DOHH2 (cell line): Measurements from ENCODE around the gene DCANP1.

Experiments
- EZH2phosphoT487 ChIP-seq: fragments of 200-600 bp; sonication (generic); IDR thresholded peaks from 2 replicates; pipeline ENCODE4 v1.6.1; 2017; ENCODE audit warnings: borderline replicate concordance, mild to moderate bottlenecking, antibody characterized with exemption, low read length, moderate library complexity, mixed read lengths
- TF ChIP-seq, protein P1 (sequence below): fragments of 200-600 bp; sonication (generic); IDR thresholded peaks from one replicate; pipeline ENCODE4 v1.5.1; 2014; ENCODE audit warnings: antibody characterized with exemption, mild to moderate bottlenecking, low read depth, low read length; ENCODE audit not compliant: poor library complexity, severe bottlenecking

DNA sequence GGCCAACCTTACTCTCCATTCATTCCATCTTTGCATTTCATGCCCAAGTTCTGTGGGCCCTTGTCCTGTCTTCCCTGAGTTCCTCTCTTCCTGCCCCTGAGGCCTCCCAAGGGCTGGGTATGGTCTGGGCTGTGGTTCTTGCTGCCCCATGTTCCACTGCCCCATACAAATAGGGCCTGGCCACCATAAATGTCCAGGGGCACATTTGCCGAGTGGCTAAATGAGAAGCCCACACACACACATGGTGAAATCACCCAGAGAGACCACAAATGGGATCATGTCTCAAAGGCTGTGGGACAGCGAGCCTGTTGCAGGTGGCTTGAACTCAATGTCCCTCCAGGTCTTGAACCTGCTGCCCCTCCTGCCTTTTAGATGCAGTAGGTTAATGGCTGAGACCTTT, 3.8 kb upstream of the DCANP1 start:
- TF ChIP-seq EZH2phosphoT487, result no peak
- TF ChIP-seq, protein P1, sequence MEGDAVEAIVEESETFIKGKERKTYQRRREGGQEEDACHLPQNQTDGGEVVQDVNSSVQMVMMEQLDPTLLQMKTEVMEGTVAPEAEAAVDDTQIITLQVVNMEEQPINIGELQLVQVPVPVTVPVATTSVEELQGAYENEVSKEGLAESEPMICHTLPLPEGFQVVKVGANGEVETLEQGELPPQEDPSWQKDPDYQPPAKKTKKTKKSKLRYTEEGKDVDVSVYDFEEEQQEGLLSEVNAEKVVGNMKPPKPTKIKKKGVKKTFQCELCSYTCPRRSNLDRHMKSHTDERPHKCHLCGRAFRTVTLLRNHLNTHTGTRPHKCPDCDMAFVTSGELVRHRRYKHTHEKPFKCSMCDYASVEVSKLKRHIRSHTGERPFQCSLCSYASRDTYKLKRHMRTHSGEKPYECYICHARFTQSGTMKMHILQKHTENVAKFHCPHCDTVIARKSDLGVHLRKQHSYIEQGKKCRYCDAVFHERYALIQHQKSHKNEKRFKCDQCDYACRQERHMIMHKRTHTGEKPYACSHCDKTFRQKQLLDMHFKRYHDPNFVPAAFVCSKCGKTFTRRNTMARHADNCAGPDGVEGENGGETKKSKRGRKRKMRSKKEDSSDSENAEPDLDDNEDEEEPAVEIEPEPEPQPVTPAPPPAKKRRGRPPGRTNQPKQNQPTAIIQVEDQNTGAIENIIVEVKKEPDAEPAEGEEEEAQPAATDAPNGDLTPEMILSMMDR, result no peak
